KMS-11 (cell line): ENCODE data around the gene RXRA.

Experiments
- H2AFZ ChIP-seq: fragments of 200-600 bp; sonication (generic); 2 replicates; pipeline ENCODE4 v1.6.1; 2016; ENCODE audit warnings: antibody characterized with exemption, mixed run types, low read depth
- H3K27ac ChIP-seq: fragments of 200-600 bp; sonication (generic); 2 replicates; pipeline ENCODE4 v1.6.1; 2016; ENCODE audit warnings: mild to moderate bottlenecking, mixed run types
- H3K27me3 ChIP-seq: fragments of 200-600 bp; sonication (generic); 2 replicates; pipeline ENCODE4 v1.6.1; 2017; ENCODE audit warnings: mild to moderate bottlenecking, low read depth, mixed run types, moderate library complexity; ENCODE audit not compliant: insufficient read depth
- H3K36me3 ChIP-seq: fragments of 200-600 bp; sonication (generic); 2 replicates; pipeline ENCODE4 v1.6.1; 2017; ENCODE audit warnings: mild to moderate bottlenecking, mixed run types; ENCODE audit not compliant: insufficient read depth
- H3K4me1 ChIP-seq: fragments of 200-600 bp; sonication (generic); 2 replicates; pipeline ENCODE4 v1.6.1; 2016; ENCODE audit warnings: mild to moderate bottlenecking, low read depth, mixed run types; ENCODE audit not compliant: poor library complexity, severe bottlenecking
- H3K4me2 ChIP-seq: fragments of 200-600 bp; sonication (generic); 2 replicates; pipeline ENCODE4 v1.7.0; 2016; ENCODE audit warnings: mild to moderate bottlenecking, mixed run types
- H3K4me3 ChIP-seq: fragments of 200-600 bp; sonication (generic); IDR thresholded peaks from 2 replicates; pipeline ENCODE4 v1.6.1; 2017; ENCODE audit warnings: low read depth, low read length, mixed read lengths; ENCODE audit not compliant: insufficient read depth
- H3K79me2 ChIP-seq: fragments of 200-600 bp; sonication (generic); 2 replicates; pipeline ENCODE4 v1.6.1; 2016; ENCODE audit warnings: low read depth, mixed run types; ENCODE audit not compliant: insufficient read depth
- H3K9ac ChIP-seq: fragments of 200-600 bp; sonication (generic); 2 replicates; pipeline ENCODE4 v1.6.1; 2016; ENCODE audit warnings: mild to moderate bottlenecking, mixed run types
- H4K20me1 ChIP-seq: fragments of 200-600 bp; sonication (generic); 2 replicates; pipeline ENCODE4 v1.6.1; 2016; ENCODE audit warnings: mild to moderate bottlenecking, mixed run types; ENCODE audit not compliant: insufficient read depth
- TF ChIP-seq, protein P1 (sequence below): fragments of 200-600 bp; sonication (generic); conservative IDR thresholded peaks from 2 replicates; pipeline ENCODE4 v1.6.1; 2017; ENCODE audit warnings: low read depth, mild to moderate bottlenecking, antibody characterized with exemption, low read length, moderate library complexity, mixed read lengths

Gene RXRA

GRCh38 chr9:134380542-134381271 lies 54.5 kb downstream of the RXRA start:
- Histone ChIP-seq H3K36me3 (no peaks in the 10 kb centered on the region), H2AFZ (no peak overlapping the region), H3K4me3 (no peak overlapping the region), H3K27ac (no peak overlapping the region), H3K79me2 (no peaks in the 10 kb centered on the region; the same call in 1 of the 2 replicates), H3K4me2 (no peak overlapping the region), H3K27me3 (no peaks in the 10 kb centered on the region), H3K4me1 (no peaks in the 10 kb centered on the region), H3K9ac (no peak overlapping the region), H4K20me1 (0 out of 2 replicates have a peak, but pooled peaks cover 4% of the 10 kb centered on the region)
- TF ChIP-seq, protein P1, sequence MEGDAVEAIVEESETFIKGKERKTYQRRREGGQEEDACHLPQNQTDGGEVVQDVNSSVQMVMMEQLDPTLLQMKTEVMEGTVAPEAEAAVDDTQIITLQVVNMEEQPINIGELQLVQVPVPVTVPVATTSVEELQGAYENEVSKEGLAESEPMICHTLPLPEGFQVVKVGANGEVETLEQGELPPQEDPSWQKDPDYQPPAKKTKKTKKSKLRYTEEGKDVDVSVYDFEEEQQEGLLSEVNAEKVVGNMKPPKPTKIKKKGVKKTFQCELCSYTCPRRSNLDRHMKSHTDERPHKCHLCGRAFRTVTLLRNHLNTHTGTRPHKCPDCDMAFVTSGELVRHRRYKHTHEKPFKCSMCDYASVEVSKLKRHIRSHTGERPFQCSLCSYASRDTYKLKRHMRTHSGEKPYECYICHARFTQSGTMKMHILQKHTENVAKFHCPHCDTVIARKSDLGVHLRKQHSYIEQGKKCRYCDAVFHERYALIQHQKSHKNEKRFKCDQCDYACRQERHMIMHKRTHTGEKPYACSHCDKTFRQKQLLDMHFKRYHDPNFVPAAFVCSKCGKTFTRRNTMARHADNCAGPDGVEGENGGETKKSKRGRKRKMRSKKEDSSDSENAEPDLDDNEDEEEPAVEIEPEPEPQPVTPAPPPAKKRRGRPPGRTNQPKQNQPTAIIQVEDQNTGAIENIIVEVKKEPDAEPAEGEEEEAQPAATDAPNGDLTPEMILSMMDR: no peak

GRCh38 chr9:134381272-134381661 lies 55.0 kb downstream of the RXRA start:
- H3K4me3 ChIP-seq: no peak overlapping the region
- H2AFZ ChIP-seq: no peak overlapping the region
- no peak overlapping the region for H3K4me2 ChIP-seq
- TF ChIP-seq, protein P1: no peak
- H3K27ac ChIP-seq: no peak overlapping the region
- H3K9ac ChIP-seq: no peak overlapping the region
- H3K36me3 ChIP-seq: no peaks in the 10 kb centered on the region
- H3K27me3 ChIP-seq: no peaks in the 10 kb centered on the region
- H3K79me2 ChIP-seq: no peaks in the 10 kb centered on the region; the same call in 1 of the 2 replicates
- H4K20me1 ChIP-seq: 0 out of 2 replicates have a peak, but pooled peaks cover 4% of the 10 kb centered on the region
- no peaks in the 10 kb centered on the region for H3K4me1 ChIP-seq

DNA sequence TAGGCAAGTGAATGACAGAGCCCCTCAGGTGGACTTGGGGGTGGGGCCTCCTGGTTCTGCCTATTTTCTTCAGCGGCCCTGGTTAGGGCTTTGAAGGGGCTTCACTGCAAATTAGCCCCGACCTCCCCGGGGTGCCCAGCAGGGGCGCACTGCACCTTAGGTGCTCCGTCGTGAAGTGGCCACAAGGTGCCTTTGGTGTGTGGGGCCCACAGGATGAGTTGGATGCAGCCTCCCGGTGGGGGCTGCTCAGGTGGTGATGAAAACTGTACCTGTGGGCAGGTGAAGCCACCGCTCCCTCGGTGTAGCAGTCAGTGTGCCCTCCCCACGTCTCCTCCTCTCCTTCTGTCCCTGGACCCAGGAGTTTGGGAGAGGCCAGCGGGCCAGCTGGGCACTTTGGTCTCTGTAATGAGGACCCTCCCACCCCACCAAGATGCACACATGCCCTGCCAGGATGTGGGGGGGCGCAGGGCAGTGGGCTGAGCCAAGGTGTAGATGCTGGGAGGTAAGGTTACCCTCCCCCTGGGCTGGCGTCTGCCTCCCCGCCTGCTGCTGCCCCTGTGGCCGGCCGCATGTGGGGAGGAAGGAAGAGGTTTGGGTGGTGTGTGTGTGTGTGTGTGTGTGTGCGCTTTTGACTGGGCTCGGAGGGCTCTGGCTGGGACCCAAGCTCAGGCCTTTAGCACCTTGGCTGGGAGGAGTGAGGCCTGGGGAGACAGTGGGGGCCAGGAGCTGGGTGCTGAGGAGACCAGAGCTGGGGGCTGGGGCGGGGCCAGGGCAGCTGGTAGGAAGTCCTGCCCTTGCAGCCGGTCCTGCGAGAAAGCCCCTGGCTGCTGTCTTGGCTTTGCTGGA lies 55.6 kb downstream of the RXRA start:
- TF ChIP-seq, protein P1: no peak
- Histone ChIP-seq H2AFZ (no peak overlapping the region), H3K79me2 (no peaks in the 10 kb centered on the region; the same call in 1 of the 2 replicates), H3K4me2 (no peak overlapping the region), H3K36me3 (no peaks in the 10 kb centered on the region), H3K27me3 (no peaks in the 10 kb centered on the region), H3K4me3 (no peak overlapping the region), H3K27ac (no peak overlapping the region), H4K20me1 (0 out of 2 replicates have a peak, but pooled peaks cover 4% of the 10 kb centered on the region), H3K9ac (no peak overlapping the region), H3K4me1 (no peaks in the 10 kb centered on the region)

DNA sequence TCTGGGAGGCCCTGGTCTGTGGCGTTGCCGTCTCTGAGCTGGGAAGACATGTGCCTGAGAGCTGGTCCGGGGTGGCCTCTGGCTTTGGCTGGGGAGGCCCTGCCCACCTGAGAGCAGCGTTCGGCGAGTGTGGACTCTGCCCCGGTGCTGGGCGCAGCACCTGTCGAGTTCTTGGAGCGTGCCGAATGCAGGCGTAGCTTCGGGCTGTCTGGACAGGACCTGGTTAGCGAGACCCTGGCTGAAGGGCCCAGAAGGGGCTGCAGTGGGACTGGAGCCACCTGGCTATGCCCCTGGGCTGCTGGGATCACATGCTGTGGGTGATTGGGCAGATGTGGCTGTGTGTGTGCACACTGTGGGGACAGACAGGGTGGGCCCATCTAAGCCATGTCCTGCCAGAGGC lies 56.5 kb downstream of the RXRA start:
- Histone ChIP-seq H3K27ac (no peak overlapping the region), H3K36me3 (no peaks in the 10 kb centered on the region), H3K27me3 (no peaks in the 10 kb centered on the region), H3K4me1 (no peaks in the 10 kb centered on the region), H3K4me2 (no peak overlapping the region), H3K4me3 (no peak overlapping the region), H3K9ac (no peak overlapping the region), H2AFZ (no peak overlapping the region), H3K79me2 (no peaks in the 10 kb centered on the region; the same call in 1 of the 2 replicates), H4K20me1 (0 out of 2 replicates have a peak, but pooled peaks cover 2% of the 10 kb centered on the region)
- TF ChIP-seq, protein P1: no peak
